Peyer's patch (tissue), 4 donors: Measurements from ENCODE around the gene PLCL1. TPM values are rescaled to one million over a fixed set of nuclear protein-coding genes. Genes with fewer than 3 reads are reported as not detected.

Experiments used
- DNase-seq, 3 donors: peaks; one replicate each; pipeline ENCODE4 v3.0.0-alpha.2; 2017 to 2019
- H3K27ac ChIP-seq, 4 donors: fragments of 200-600 bp; sonication (generic); one replicate each; pipeline ENCODE4 v1.5.1; 2016 to 2019
- H3K27me3 ChIP-seq, 2 donors: fragments of 200-600 bp; sonication (generic); one replicate each; pipeline ENCODE4 v1.5.1; 2019
- H3K36me3 ChIP-seq, 3 donors: fragments of 200-600 bp; sonication (generic); one replicate each; pipeline ENCODE4 v1.5.1; 2016 to 2019
- H3K4me1 ChIP-seq, 4 donors: fragments of 200-600 bp; sonication (generic); one replicate each; pipeline ENCODE4 v1.5.1; 2016 to 2019
- H3K4me3 ChIP-seq, 4 donors: fragments of 200-600 bp; sonication (generic); 1 replicate in 3 of 4; 2 replicates in 1 of 4; pipeline ENCODE4 v1.5.1; 2016 to 2019; ENCODE audit warnings: mild to moderate bottlenecking in 1 of 4
- H3K9me3 ChIP-seq, 4 donors: fragments of 200-600 bp; sonication (generic); one replicate each; pipeline ENCODE4 v1.5.1; 2016 to 2019; ENCODE audit warnings: mild to moderate bottlenecking in 1 of 4
- POLR2A ChIP-seq, 2 donors: fragments of 450-650 bp; IDR thresholded peaks; one replicate each; pipeline ENCODE4 v1.5.1; 2017; ENCODE audit warnings: antibody characterized with exemption in 2 of 2, mild to moderate bottlenecking in 2 of 2, moderate library complexity in 2 of 2
- total RNA-seq, 4 donors: library from RNA; depleted of rRNA; stranded (reverse); fragments of >200 nt; gene quantifications; one replicate each; pipeline ENCODE4 v1.1.0, GENCODE V29; 2016
- TF ChIP-seq, protein P1 (sequence below), 6 experiments: fragments of 450-650 bp in 4 of 6; fragments of 200-600 bp in 2 of 6; sonication (generic) in 1 of 6; IDR thresholded peaks; one replicate each; pipeline ENCODE4 v1.5.1; 2017 to 2019; ENCODE audit warnings: antibody characterized with exemption in 6 of 6, mild to moderate bottlenecking in 3 of 6, moderate library complexity in 1 of 6

Gene PLCL1
- total RNA-seq, 4 donors from 2014 or later, result 1.9 to 5.8 (median 2.8) TPM; not detected in 1

GRCh38 chr2:197926673-197927072, 122.3 kb downstream of the PLCL1 start:
- H3K9me3 ChIP-seq, result no peaks in the 10 kb centered on the region
- H3K27me3 ChIP-seq, result no peaks in the 10 kb centered on the region
- no peaks in the 10 kb centered on the region for H3K36me3 ChIP-seq
- no peaks in the 10 kb centered on the region for H3K4me1 ChIP-seq
- H3K4me3 ChIP-seq, result no peak overlapping the region
- DNase-seq, result no peak
- TF ChIP-seq, protein P1, sequence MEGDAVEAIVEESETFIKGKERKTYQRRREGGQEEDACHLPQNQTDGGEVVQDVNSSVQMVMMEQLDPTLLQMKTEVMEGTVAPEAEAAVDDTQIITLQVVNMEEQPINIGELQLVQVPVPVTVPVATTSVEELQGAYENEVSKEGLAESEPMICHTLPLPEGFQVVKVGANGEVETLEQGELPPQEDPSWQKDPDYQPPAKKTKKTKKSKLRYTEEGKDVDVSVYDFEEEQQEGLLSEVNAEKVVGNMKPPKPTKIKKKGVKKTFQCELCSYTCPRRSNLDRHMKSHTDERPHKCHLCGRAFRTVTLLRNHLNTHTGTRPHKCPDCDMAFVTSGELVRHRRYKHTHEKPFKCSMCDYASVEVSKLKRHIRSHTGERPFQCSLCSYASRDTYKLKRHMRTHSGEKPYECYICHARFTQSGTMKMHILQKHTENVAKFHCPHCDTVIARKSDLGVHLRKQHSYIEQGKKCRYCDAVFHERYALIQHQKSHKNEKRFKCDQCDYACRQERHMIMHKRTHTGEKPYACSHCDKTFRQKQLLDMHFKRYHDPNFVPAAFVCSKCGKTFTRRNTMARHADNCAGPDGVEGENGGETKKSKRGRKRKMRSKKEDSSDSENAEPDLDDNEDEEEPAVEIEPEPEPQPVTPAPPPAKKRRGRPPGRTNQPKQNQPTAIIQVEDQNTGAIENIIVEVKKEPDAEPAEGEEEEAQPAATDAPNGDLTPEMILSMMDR (IDR thresholded peaks at IDR 0.05), result no peak
- no peak for TF ChIP-seq POLR2A (IDR thresholded peaks at IDR 0.05)
- H3K27ac ChIP-seq, result no peak overlapping the region

DNA sequence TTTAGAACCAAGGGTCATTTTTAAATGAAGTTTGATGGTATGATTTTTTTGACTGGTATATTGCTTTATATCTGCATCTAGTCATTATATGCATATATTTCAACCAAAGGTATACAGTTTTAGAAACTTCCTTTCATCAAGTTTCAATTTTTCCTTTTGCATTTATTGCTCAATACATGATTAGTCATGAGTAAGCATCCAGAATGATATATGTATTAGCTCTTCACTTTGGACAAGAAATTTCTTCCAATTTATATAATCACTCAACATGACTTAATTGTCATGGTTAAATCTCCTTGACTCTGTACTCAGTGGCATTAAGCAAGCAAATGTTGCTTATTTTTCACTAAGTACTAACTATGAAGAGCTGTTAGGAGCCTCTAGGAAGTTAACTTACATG, 123.6 kb downstream of the PLCL1 start:
- Histone ChIP-seq H3K27me3 (no peaks in the 10 kb centered on the region), H3K27ac (no peak overlapping the region), H3K36me3 (no peaks in the 10 kb centered on the region), H3K4me1 (no peaks in the 10 kb centered on the region), H3K9me3 (no peaks in the 10 kb centered on the region), H3K4me3 (no peak overlapping the region)
- no peak for DNase-seq
- TF ChIP-seq, protein P1 (IDR thresholded peaks at IDR 0.05), result no peak
- TF ChIP-seq POLR2A (IDR thresholded peaks at IDR 0.05), result no peak

- H3K9me3 ChIP-seq, result no peaks in the 10 kb centered on the region
Measured at GRCh38 chr2:197929008-197929885, 124.9 kb downstream of the PLCL1 start.

DNA sequence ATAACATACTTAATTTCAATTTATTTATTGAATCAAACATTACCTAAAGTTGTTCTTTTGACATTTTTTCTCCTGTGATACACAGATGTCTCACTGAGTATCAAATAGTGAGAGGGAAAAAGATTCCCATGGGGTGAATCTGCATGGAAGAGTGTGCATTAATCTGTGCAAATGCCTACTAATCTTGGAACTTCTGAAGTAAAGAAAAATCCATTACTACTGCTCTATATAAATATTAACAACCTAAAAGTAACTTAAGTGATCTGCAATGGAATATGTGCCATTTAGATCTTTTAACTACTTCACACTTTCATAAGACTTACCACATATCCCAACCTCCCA, 125.5 kb downstream of the PLCL1 start:
- Histone ChIP-seq H3K4me3 (no peak overlapping the region), H3K27me3 (no peaks in the 10 kb centered on the region), H3K4me1 (no peaks in the 10 kb centered on the region), H3K27ac (no peak overlapping the region), H3K9me3 (no peaks in the 10 kb centered on the region), H3K36me3 (no peaks in the 10 kb centered on the region)
- TF ChIP-seq POLR2A (IDR thresholded peaks at IDR 0.05), result no peak
- TF ChIP-seq, protein P1 (IDR thresholded peaks at IDR 0.05), result no peak
- DNase-seq, result no peak

More at GRCh38 chr2:197929008-197929885, 124.9 kb downstream of the PLCL1 start:
- Histone ChIP-seq H3K4me1 (no peaks in the 10 kb centered on the region), H3K36me3 (no peaks in the 10 kb centered on the region), H3K4me3 (no peak overlapping the region), H3K27ac (no peak overlapping the region), H3K27me3 (no peaks in the 10 kb centered on the region)
- TF ChIP-seq POLR2A (IDR thresholded peaks at IDR 0.05), result no peak
- TF ChIP-seq, protein P1 (IDR thresholded peaks at IDR 0.05), result no peak
- no peak for DNase-seq

- H3K27ac ChIP-seq, result no peak overlapping the region
- H3K9me3 ChIP-seq, result no peaks in the 10 kb centered on the region
- no peaks in the 10 kb centered on the region for H3K27me3 ChIP-seq
- no peaks in the 10 kb centered on the region for H3K4me1 ChIP-seq
- H3K4me3 ChIP-seq, result no peak overlapping the region
- DNase-seq, result no peak
- no peaks in the 10 kb centered on the region for H3K36me3 ChIP-seq
- TF ChIP-seq, protein P1 (IDR thresholded peaks at IDR 0.05), result no peak
- TF ChIP-seq POLR2A (IDR thresholded peaks at IDR 0.05), result no peak
Measured at GRCh38 chr2:197930570-197931278, 126.3 kb downstream of the PLCL1 start.
